Right lobe of liver (tissue), 6 donors: ENCODE data around the gene RPS6KC1. TPM values are rescaled to one million over a fixed set of nuclear protein-coding genes. Genes with fewer than 3 reads are reported as not detected.

Source experiments
- ATAC-seq, 4 donors: fragments of 200-7000 bp; cut with Tn5 transposase; one replicate each; pipeline ENCODE4 v1.9.1; 2020; ENCODE audit warnings: mild to moderate bottlenecking in 4 of 4, moderate library complexity in 4 of 4
- DNase-seq, 3 donors: peaks; one replicate each; pipeline ENCODE4 v3.0.0-alpha.2; 2020
- H3K27ac ChIP-seq, 3 donors: fragments of 200-600 bp; one replicate each; pipeline ENCODE4 v1.8.0; 2022
- H3K27me3 ChIP-seq, 2 donors: fragments of 200-600 bp; one replicate each; pipeline ENCODE4 v1.8.0; 2022
- H3K36me3 ChIP-seq, 4 donors: fragments of 200-600 bp; sonication (generic) in 1 of 4; one replicate each; pipeline versions ENCODE4 v1.5.1 to v1.8.0; 2017 to 2022; ENCODE audit warnings: control low read depth in 1 of 4
- H3K4me1 ChIP-seq, 4 donors: fragments of 200-600 bp; sonication (generic) in 1 of 4; one replicate each; pipeline versions ENCODE4 v1.5.1 to v1.8.0; 2017 to 2022; ENCODE audit warnings: control low read depth in 1 of 4
- H3K4me3 ChIP-seq, 3 donors: fragments of 200-600 bp; one replicate each; pipeline ENCODE4 v1.8.0; 2022
- H3K9me3 ChIP-seq, 4 donors: fragments of 200-600 bp; sonication (generic) in 1 of 4; one replicate each; pipeline versions ENCODE4 v1.5.1 to v1.8.0; 2017 to 2022; ENCODE audit warnings: control low read depth in 1 of 4
- CTCF ChIP-seq, 4 donors: fragments of 200-600 bp in 3 of 4; fragments of 450-650 bp in 1 of 4; IDR thresholded peaks; one replicate each; pipeline versions ENCODE4 v1.5.1 to v1.8.0; 2016 to 2022; ENCODE audit warnings: antibody characterized with exemption in 4 of 4, mild to moderate bottlenecking in 2 of 4
- POLR2A ChIP-seq: fragments of 450-650 bp; IDR thresholded peaks from one replicate; pipeline ENCODE4 v1.6.1; 2017; ENCODE audit warnings: antibody characterized with exemption, mild to moderate bottlenecking
- WGBS: methylation state at CpG from one replicate; pipeline ENCODE4 v1.1.6; 2018; ENCODE audit warnings: low coverage, low lambda C conversion rate; ENCODE audit not compliant: insufficient coverage; ENCODE audit errors: missing lambda C conversion rate; 5-methylcytosine and 5-hydroxymethylcytosine counted together
- intact Hi-C, 2 donors: fragments of 100-400 bp; cut with DNase I; formaldehyde crosslinking; loops; one replicate each; pipeline versions ENCODE4 v1.11.2 to v1.14.1; 2022
- total RNA-seq, 6 experiments: library from RNA; depleted of rRNA in 2 of 6; stranded (reverse); fragments of >200 nt in 2 of 6; fragmentation: NEBNext Ultra II Directional in 3 of 6; extraction: Animal tissue kit (Norgen Biotek cat#: 25700) in 3 of 6; gene quantifications; one replicate each; pipeline versions ENCODE4 v1.1.0 to v1.2.4, GENCODE V29; 2016 to 2023
- donor health status: DM: no; HTN: yes; CAD: no.
- donor health status: DM: no; HTN: no; CAD: no.
- donor health status: DM: no; HTN: no; CAD: no.
- donor health status: DM: no; HTN: yes; CAD: no.
- donor health status: DM: no; HTN: yes; CAD: no.

RPS6KC1 gene
- total RNA-seq, 6 experiments from 2014 or later: 7.7 to 9.1 (median 8.4) TPM

- Histone ChIP-seq H3K4me3 (no peak overlapping the region), H3K27me3 (no peaks in the 10 kb centered on the region), H3K4me1 (peaks cover 0 to 3% (median 0%) of the 10 kb centered on the region in 4 donors), H3K9me3 (no peaks in the 10 kb centered on the region), H3K27ac (no peak overlapping the region), H3K36me3 (no peaks in the 10 kb centered on the region)
- TF ChIP-seq CTCF (IDR thresholded peaks at IDR 0.05): no peak
- no peak for TF ChIP-seq POLR2A
- 86% methylated on average over 2 of the region's 2 CpGs for WGBS
- intact Hi-C loops: no loop called here
- DNase-seq (no peak), ATAC-seq (no peak)
Measured at GRCh38 chr1:213075725-213076124, 24.7 kb downstream of the RPS6KC1 start.

- no peak overlapping the region for H3K27ac ChIP-seq
- 100% methylated on average over 2 of the region's 2 CpGs for WGBS
- intact Hi-C loops: no loop called here
Measured at GRCh38 chr1:213082420-213083111, 31.5 kb downstream of the RPS6KC1 start.

GRCh38 chr1:213083112-213083445 lies 32.0 kb downstream of the RPS6KC1 start:
- TF ChIP-seq POLR2A (no peak), CTCF (IDR thresholded peaks at IDR 0.05) (no peak)
- Histone ChIP-seq H3K4me3 (no peak overlapping the region), H3K27ac (no peak overlapping the region), H3K4me1 (no peaks in the 10 kb centered on the region), H3K27me3 (no peaks in the 10 kb centered on the region), H3K36me3 (peaks cover 0 to 4% (median 0%) of the 10 kb centered on the region in 4 donors), H3K9me3 (no peaks in the 10 kb centered on the region)
- WGBS: 20% methylated on average over 1 of the region's 3 CpGs
- no peak for DNase-seq
- no peak for ATAC-seq
- intact Hi-C loops: no loop called here

More at GRCh38 chr1:213082420-213083111, 31.5 kb downstream of the RPS6KC1 start:
- no peaks in the 10 kb centered on the region for H3K4me1 ChIP-seq
- no peak overlapping the region for H3K4me3 ChIP-seq
- DNase-seq (no peak), ATAC-seq (no peak)
- peaks cover 0 to 4% (median 0%) of the 10 kb centered on the region in 4 donors for H3K36me3 ChIP-seq
- TF ChIP-seq POLR2A (no peak), CTCF (IDR thresholded peaks at IDR 0.05) (no peak)
- no peaks in the 10 kb centered on the region for H3K9me3 ChIP-seq
- no peaks in the 10 kb centered on the region for H3K27me3 ChIP-seq

- H3K9me3 ChIP-seq: no peaks in the 10 kb centered on the region
- no peak for TF ChIP-seq POLR2A
- no peak for TF ChIP-seq CTCF (IDR thresholded peaks at IDR 0.05)
- ATAC-seq (no peak), DNase-seq (no peak)
- H3K4me3 ChIP-seq: no peak overlapping the region
- no peaks in the 10 kb centered on the region for H3K4me1 ChIP-seq
- peaks cover 0 to 4% (median 0%) of the 10 kb centered on the region in 4 donors for H3K36me3 ChIP-seq
- 78% methylated on average over 1 of the region's 3 CpGs for WGBS
- H3K27me3 ChIP-seq: no peaks in the 10 kb centered on the region
- no peak overlapping the region for H3K27ac ChIP-seq
- intact Hi-C loops: no loop called here
Measured at GRCh38 chr1:213087911-213088310, 36.9 kb downstream of the RPS6KC1 start.
